AG10803 (cell line): ENCODE measurements around the gene RBM33.

Source experiments
- DNase-seq: peaks from one replicate; pipeline ENCODE4 v3.0.0; 2010; ENCODE audit warnings: low read depth
- H3K4me3 ChIP-seq: 2 replicates; pipeline ENCODE4 v1.5.1; 2011; ENCODE audit warnings: mild to moderate bottlenecking, low read length, control low read depth
- TF ChIP-seq, protein P1 (sequence below): conservative IDR thresholded peaks from 2 replicates; pipeline ENCODE4 v1.5.1; 2011; ENCODE audit warnings: mild to moderate bottlenecking, low read length, control low read depth, inconsistent platforms

Gene RBM33

DNA sequence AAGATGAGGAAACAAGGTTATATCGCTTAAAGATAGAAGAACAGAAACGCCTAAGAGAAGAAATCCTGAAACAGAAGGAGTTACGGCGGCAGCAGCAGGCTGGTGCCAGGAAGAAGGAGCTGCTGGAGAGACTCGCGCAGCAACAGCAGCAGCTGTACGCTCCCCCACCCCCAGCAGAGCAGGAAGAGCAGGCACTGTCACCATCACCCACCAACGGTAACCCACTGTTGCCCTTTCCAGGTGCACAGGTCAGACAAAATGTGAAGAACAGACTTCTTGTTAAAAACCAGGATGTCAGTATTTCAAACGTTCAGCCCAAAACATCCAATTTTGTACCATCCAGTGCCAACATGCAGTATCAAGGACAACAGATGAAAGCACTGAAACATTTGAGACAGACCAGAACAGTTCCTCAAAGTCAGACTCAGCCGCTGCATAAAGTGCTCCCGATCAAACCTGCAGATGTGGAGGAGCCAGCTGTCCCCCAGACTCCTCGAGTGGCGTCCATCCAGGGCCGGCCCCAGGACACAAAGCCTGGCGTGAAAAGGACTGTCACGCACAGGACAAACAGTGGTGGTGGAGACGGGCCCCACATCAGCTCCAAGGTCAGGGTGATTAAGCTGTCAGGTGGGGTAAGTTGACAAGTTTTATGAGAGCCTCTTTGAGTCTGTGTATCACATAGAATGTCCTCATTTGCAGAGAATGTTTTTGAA lies 100.7 kb downstream of the RBM33 start:
- no peak for DNase-seq
- H3K4me3 ChIP-seq: no peak overlapping the region

DNA sequence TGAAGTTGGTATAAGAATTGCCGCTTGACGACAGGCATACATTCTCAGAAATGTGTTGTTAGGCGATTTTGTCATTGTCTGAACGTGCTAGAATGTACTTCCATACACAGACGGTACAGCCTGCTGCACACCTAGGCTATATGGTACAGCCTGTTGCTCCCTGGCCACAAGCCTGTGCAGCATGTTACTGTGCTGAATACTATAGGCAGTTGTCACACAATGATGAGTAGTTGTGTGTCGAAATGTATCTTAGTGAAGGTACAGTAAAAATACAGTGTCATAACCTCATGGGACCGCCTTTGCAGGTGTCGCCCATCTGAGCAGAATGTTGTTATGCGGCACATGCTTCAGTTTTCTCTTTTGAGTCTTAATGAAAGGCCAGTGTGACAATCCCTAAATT lies 101.3 kb downstream of the RBM33 start:
- TF ChIP-seq, protein P1, sequence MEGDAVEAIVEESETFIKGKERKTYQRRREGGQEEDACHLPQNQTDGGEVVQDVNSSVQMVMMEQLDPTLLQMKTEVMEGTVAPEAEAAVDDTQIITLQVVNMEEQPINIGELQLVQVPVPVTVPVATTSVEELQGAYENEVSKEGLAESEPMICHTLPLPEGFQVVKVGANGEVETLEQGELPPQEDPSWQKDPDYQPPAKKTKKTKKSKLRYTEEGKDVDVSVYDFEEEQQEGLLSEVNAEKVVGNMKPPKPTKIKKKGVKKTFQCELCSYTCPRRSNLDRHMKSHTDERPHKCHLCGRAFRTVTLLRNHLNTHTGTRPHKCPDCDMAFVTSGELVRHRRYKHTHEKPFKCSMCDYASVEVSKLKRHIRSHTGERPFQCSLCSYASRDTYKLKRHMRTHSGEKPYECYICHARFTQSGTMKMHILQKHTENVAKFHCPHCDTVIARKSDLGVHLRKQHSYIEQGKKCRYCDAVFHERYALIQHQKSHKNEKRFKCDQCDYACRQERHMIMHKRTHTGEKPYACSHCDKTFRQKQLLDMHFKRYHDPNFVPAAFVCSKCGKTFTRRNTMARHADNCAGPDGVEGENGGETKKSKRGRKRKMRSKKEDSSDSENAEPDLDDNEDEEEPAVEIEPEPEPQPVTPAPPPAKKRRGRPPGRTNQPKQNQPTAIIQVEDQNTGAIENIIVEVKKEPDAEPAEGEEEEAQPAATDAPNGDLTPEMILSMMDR: no peak
- DNase-seq: no peak
- no peak overlapping the region for H3K4me3 ChIP-seq

More for the DNA sequence above, 100.7 kb downstream of the RBM33 start:
- TF ChIP-seq, protein P1: no peak

DNA sequence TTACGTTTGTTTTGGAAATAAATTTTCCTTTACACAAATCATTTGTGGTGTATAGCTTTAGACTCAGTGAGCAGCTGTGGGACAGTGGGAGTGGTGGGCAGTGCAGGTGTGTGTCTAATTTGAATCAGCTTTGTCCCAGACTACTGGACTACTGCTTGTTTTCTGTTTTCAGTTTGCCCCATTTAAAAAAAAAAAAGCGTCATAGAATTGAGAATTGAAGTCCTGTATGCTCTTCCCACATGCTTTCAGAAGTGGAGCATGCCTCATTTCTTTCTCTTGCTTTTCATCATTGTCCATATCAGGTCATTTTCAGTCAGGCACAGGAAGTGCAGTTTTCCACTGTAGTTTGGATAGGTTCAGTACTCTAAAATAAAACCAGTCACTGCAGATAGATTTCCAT lies 101.7 kb downstream of the RBM33 start:
- TF ChIP-seq, protein P1: no peak
- DNase-seq: no peak
- no peak overlapping the region for H3K4me3 ChIP-seq

DNA sequence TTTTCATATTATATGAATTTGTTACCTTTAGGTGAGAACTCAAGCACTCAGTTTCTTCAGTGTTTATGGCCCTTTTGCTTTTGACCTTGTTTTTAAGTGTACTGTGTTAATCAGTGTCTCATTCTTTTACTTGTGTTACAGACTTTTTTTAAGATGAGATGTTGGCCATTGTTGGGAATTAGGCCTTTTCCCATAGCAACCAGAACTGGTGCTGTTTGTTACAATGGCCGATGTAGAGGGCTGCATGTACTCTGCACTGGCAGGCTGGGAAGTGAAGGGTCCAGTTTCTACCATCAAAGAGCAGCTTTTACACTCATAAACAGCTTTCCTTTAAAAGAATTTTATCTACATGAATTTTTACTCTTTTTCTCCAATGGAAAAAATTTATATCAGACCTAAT lies 102.7 kb downstream of the RBM33 start:
- no peak overlapping the region for H3K4me3 ChIP-seq
- TF ChIP-seq, protein P1: no peak
- no peak for DNase-seq

DNA sequence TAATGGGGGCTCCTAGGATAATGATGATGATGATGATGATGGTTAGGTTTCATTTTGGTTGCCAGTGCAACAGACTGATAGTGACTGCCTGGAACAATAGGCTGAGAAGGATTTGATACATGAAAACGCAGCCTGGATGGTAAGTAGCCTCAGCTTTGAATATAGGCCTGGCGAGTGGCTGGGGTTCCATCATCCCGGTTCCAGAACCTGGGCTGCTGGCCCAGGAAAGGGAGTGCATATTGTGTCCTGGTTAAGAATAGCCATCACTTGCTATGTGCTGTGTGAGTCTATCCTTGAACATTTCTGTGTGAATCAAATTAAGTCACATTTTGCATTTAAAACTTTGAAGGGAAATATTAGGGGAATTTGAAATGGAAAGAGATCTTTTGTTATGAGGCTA lies 105.1 kb downstream of the RBM33 start:
- TF ChIP-seq, protein P1: no peak
- H3K4me3 ChIP-seq: no peak overlapping the region
- no peak for DNase-seq

DNA sequence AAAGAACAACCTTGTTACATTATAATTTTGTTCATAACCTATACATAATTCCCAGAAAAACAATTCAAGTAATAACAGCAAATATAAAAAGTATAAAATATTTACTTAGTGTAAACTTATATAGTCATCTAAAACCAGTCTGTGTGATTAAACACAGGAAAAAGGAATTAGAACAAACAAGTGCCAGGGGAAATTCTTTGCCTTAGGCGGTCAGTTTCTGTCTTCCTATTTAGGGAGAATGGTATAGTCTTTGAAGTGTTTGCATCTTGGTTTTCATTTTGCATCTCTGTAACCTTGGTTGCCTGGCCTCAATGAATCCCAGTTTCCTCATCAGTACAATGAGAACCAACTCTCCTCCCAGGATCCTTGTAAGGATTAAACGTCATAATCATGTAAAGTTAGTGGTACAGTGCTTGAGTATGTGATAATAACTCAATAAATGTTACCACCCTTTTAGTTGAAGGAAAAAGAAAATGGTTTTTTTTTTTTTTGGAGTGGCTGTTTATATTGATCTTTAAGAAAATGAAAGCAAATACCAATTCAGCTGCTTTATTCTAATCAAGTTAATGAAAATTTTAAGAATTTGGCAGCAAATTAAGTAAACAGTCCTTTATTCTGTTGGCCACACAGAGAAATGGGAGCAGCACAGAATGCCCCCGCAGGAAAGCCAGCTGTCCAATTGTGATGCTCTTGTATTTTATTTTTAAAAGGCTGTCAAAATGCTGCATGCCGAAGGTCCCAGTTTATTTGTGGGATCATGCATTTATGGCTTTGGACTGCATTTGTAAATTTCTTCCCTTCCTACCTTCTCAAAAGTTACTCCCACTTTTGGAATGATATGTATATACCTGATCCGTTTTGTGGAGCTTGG lies 106.0 kb downstream of the RBM33 start:
- no peak overlapping the region for H3K4me3 ChIP-seq
- DNase-seq: no peak
- TF ChIP-seq, protein P1: no peak
